Gastroesophageal sphincter (tissue), 4 donors: Measurements from ENCODE around the gene ARGFX. TPM values are rescaled to one million over a fixed set of nuclear protein-coding genes. Genes with fewer than 3 reads are reported as not detected.

Experiments
- ATAC-seq: fragments of 150-250 bp; one replicate; pipeline ENCODE4 v1.9.1; 2016; ENCODE audit warnings: mild to moderate bottlenecking, moderate library complexity
- H3K27ac ChIP-seq, 4 donors: fragments of 200-600 bp; sonication (generic) in 3 of 4; 1 replicate in 3 of 4; 2 replicates in 1 of 4; pipeline ENCODE4 v1.5.1; 2016 to 2019
- H3K27me3 ChIP-seq: fragments of 200-600 bp; sonication (generic); one replicate; pipeline ENCODE4 v1.5.1; 2019
- H3K36me3 ChIP-seq, 2 donors: fragments of 200-600 bp; sonication (generic); one replicate each; pipeline ENCODE4 v1.5.1; 2019; ENCODE audit warnings: control low read depth in 1 of 2
- H3K4me1 ChIP-seq, 3 donors: fragments of 200-600 bp; sonication (generic); 1 replicate in 2 of 3; 2 replicates in 1 of 3; pipeline ENCODE4 v1.5.1; 2016 to 2019; ENCODE audit warnings: control low read depth in 2 of 3
- H3K4me3 ChIP-seq, 2 donors: fragments of 200-600 bp; sonication (generic); one replicate each; pipeline ENCODE4 v1.5.1; 2019; ENCODE audit warnings: mild to moderate bottlenecking in 1 of 2, moderate library complexity in 1 of 2
- H3K9me3 ChIP-seq, 3 donors: fragments of 200-600 bp; sonication (generic); one replicate each; pipeline ENCODE4 v1.5.1; 2017 to 2019; ENCODE audit warnings: control low read depth in 2 of 3
- EP300 ChIP-seq: sonication (generic); formaldehyde crosslinking; IDR thresholded peaks from one replicate; pipeline ENCODE4 v1.6.1; 2017; ENCODE audit warnings: antibody characterized with exemption, mild to moderate bottlenecking
- POLR2A ChIP-seq, 2 donors: fragments of 450-650 bp; IDR thresholded peaks; one replicate each; pipeline ENCODE4 v1.6.1; 2017; ENCODE audit warnings: antibody characterized with exemption in 2 of 2, mild to moderate bottlenecking in 2 of 2, moderate library complexity in 1 of 2
- POLR2AphosphoS5 ChIP-seq: sonication (generic); formaldehyde crosslinking; IDR thresholded peaks from one replicate; pipeline ENCODE4 v1.6.1; 2017; ENCODE audit warnings: antibody characterized with exemption
- WGBS, 2 donors: methylation state at CpG; one replicate each; pipeline ENCODE4 v1.1.5; 2018; ENCODE audit warnings: low coverage in 1 of 2; 5-methylcytosine and 5-hydroxymethylcytosine counted together
- total RNA-seq, 4 donors: library from RNA; depleted of rRNA; stranded (reverse); fragments of >200 nt; gene quantifications; one replicate each; pipeline ENCODE4 v1.1.0, GENCODE V29; 2016
- TF ChIP-seq, protein P1 (sequence below), 4 experiments: fragments of 200-600 bp in 2 of 4; fragments of 450-650 bp in 2 of 4; sonication (generic) in 1 of 4; IDR thresholded peaks; one replicate each; pipeline ENCODE4 v1.5.1; 2017 to 2019; ENCODE audit warnings: antibody characterized with exemption in 4 of 4, mild to moderate bottlenecking in 2 of 4, moderate library complexity in 2 of 4

The ARGFX gene
- total RNA-seq, result not detected

- H3K4me1 ChIP-seq, result no peaks in the 10 kb centered on the region
Observed at GRCh38 chr3:121567649-121568048, at the start of gene ARGFX. Gene ARGFX, plus strand, starts transcription at chr3:121567949. Its CDS starts 2,765 bp downstream, at chr3:121570714.

DNA sequence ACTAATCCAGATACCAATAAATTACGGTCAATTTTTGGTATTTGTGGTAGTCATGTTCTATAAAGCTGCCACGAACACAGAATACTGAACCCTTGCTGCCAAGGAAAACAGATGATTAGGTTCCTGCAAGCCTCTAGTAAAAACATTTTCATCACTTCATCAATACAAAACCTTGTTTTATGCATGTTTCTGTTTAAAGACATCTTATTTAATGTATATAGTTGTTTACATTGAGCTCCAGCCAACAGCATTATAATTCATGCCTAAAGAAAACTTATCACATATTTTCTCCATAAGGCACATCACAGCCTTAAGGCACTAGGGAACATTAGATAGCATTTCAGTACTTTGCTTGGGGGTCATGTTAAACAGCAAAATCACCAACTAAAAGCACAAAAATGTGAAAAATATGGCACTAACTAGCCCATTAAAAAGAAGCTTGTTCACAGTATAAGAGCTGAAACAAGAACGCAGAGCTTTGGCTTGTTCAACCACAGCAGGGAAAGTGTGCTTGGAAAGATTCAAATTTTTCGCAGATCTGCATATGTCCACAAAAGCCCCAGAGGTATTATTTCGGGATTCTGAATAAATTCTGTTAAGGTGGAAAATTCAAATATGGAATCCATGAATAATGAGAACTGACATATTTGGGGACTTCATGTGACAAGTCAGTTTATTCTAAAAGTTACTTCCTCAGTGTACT lies 49.6 kb upstream of the ARGFX start:
- Histone ChIP-seq H3K9me3 (peaks cover 0 to 18% (median 0%) of the 10 kb centered on the region in 3 donors), H3K27me3 (no peaks in the 10 kb centered on the region), H3K36me3 (no peaks in the 10 kb centered on the region), H3K4me3 (no peak overlapping the region), H3K4me1 (no peaks in the 10 kb centered on the region), H3K27ac (no peak overlapping the region)
- TF ChIP-seq, protein P1, sequence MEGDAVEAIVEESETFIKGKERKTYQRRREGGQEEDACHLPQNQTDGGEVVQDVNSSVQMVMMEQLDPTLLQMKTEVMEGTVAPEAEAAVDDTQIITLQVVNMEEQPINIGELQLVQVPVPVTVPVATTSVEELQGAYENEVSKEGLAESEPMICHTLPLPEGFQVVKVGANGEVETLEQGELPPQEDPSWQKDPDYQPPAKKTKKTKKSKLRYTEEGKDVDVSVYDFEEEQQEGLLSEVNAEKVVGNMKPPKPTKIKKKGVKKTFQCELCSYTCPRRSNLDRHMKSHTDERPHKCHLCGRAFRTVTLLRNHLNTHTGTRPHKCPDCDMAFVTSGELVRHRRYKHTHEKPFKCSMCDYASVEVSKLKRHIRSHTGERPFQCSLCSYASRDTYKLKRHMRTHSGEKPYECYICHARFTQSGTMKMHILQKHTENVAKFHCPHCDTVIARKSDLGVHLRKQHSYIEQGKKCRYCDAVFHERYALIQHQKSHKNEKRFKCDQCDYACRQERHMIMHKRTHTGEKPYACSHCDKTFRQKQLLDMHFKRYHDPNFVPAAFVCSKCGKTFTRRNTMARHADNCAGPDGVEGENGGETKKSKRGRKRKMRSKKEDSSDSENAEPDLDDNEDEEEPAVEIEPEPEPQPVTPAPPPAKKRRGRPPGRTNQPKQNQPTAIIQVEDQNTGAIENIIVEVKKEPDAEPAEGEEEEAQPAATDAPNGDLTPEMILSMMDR (IDR thresholded peaks at IDR 0.05), result no peak
- no peak for TF ChIP-seq EP300
- TF ChIP-seq POLR2AphosphoS5, result no peak
- no peak for TF ChIP-seq POLR2A (IDR thresholded peaks at IDR 0.05)
- ATAC-seq, result no peak
- 76 to 86% methylated on average over 5 of the region's 5 CpGs for WGBS, 2 donors

More at GRCh38 chr3:121567649-121568048, at the start of gene ARGFX:
- Histone ChIP-seq H3K27me3 (no peaks in the 10 kb centered on the region), H3K9me3 (no peaks in the 10 kb centered on the region), H3K36me3 (no peaks in the 10 kb centered on the region), H3K27ac (no peak within 1 kb of the TSS), H3K4me3 (no peak within 1 kb of the TSS)
- no peak for ATAC-seq
- no peak for TF ChIP-seq EP300
- no peak for TF ChIP-seq POLR2A (IDR thresholded peaks at IDR 0.05)
- TF ChIP-seq, protein P1 (IDR thresholded peaks at IDR 0.05), result no peak
- no peak for TF ChIP-seq POLR2AphosphoS5
- 85 to 91% methylated on average over 4 to 5 of the region's 5 CpGs for WGBS, 2 donors

- WGBS, 2 donors, result 94 to 100% methylated on average over 3 of the region's 3 CpGs
- Histone ChIP-seq H3K4me3 (no peak overlapping the region), H3K27me3 (no peaks in the 10 kb centered on the region), H3K27ac (no peak overlapping the region), H3K4me1 (no peaks in the 10 kb centered on the region), H3K36me3 (no peaks in the 10 kb centered on the region), H3K9me3 (peaks cover 0 to 5% (median 0%) of the 10 kb centered on the region in 3 donors)
- ATAC-seq, result no peak
- no peak for TF ChIP-seq EP300
- no peak for TF ChIP-seq POLR2A (IDR thresholded peaks at IDR 0.05)
- no peak for TF ChIP-seq POLR2AphosphoS5
- TF ChIP-seq, protein P1 (IDR thresholded peaks at IDR 0.05), result no peak
Observed at GRCh38 chr3:121520510-121520909, 47.2 kb upstream of the ARGFX start.

GRCh38 chr3:121529308-121529707 lies 38.4 kb upstream of the ARGFX start:
- ATAC-seq, result no peak
- Histone ChIP-seq H3K27me3 (no peaks in the 10 kb centered on the region), H3K4me3 (no peak overlapping the region), H3K36me3 (no peaks in the 10 kb centered on the region), H3K4me1 (no peaks in the 10 kb centered on the region), H3K27ac (no peak overlapping the region), H3K9me3 (no peaks in the 10 kb centered on the region)
- TF ChIP-seq, protein P1 (IDR thresholded peaks at IDR 0.05), result no peak
- TF ChIP-seq EP300 (no peak), POLR2AphosphoS5 (no peak), POLR2A (IDR thresholded peaks at IDR 0.05) (no peak)
- WGBS, 2 donors, result 55 to 75% methylated on average over 3 of the region's 3 CpGs

- Histone ChIP-seq H3K27me3 (no peaks in the 10 kb centered on the region), H3K4me3 (no peak overlapping the region), H3K27ac (no peak overlapping the region), H3K36me3 (no peaks in the 10 kb centered on the region), H3K9me3 (no peaks in the 10 kb centered on the region), H3K4me1 (no peaks in the 10 kb centered on the region)
- ATAC-seq, result no peak
- no peak for TF ChIP-seq POLR2AphosphoS5
- TF ChIP-seq POLR2A (IDR thresholded peaks at IDR 0.05), result no peak
- TF ChIP-seq, protein P1 (IDR thresholded peaks at IDR 0.05), result no peak
- no peak for TF ChIP-seq EP300
Observed at GRCh38 chr3:121531269-121531668, 36.5 kb upstream of the ARGFX start.
